GM23338 (cell line): ENCODE results near the gene GMPPB. TPM values are rescaled to one million over a fixed set of nuclear protein-coding genes. Genes with fewer than 3 reads are reported as not detected.

Experiments
- ATAC-seq: fragments of 200-7000 bp; cut with Tn5 transposase; 3 replicates; pipeline ENCODE4 v1.9.1; 2020
- DNase-seq: peaks from one replicate; pipeline ENCODE4 v3.0.0-alpha.2; 2015; ENCODE audit warnings: low spot score
- H2AFZ ChIP-seq: fragments of 200-600 bp; sonication (generic); 2 replicates; pipeline ENCODE4 v1.8.0; 2016; ENCODE audit warnings: antibody characterized with exemption, mild to moderate bottlenecking, moderate library complexity
- H3F3A ChIP-seq: fragments of 200-600 bp; sonication (generic); replicated peaks from 2 replicates; pipeline ENCODE4 v1.8.0; 2017; ENCODE audit warnings: antibody characterized with exemption, mixed run types, low read depth
- H3K27ac ChIP-seq: fragments of 200-600 bp; sonication (generic); 2 replicates; pipeline ENCODE4 v1.6.1; 2016; ENCODE audit warnings: low read depth
- H3K27me3 ChIP-seq: fragments of 200-600 bp; sonication (generic); 2 replicates; pipeline ENCODE4 v1.8.0; 2016; ENCODE audit warnings: mild to moderate bottlenecking, mixed run types, moderate library complexity; ENCODE audit not compliant: insufficient read depth
- H3K36me3 ChIP-seq: fragments of 200-600 bp; sonication (generic); 2 replicates; pipeline ENCODE4 v1.8.0; 2016; ENCODE audit warnings: mild to moderate bottlenecking; ENCODE audit not compliant: insufficient read depth
- H3K4me1 ChIP-seq: fragments of 200-600 bp; sonication (generic); 2 replicates; pipeline ENCODE4 v1.8.0; 2016; ENCODE audit warnings: mild to moderate bottlenecking, moderate library complexity; ENCODE audit not compliant: insufficient read depth
- H3K4me2 ChIP-seq: fragments of 200-600 bp; sonication (generic); 2 replicates; pipeline ENCODE4 v1.7.1; 2017; ENCODE audit warnings: mixed run types
- H3K4me3 ChIP-seq: fragments of 200-600 bp; sonication (generic); 2 replicates; pipeline ENCODE4 v1.6.1; 2016; ENCODE audit warnings: mixed run types
- H3K79me2 ChIP-seq: fragments of 200-600 bp; sonication (generic); replicated peaks from 2 replicates; pipeline ENCODE4 v1.8.0; 2017; ENCODE audit warnings: mild to moderate bottlenecking; ENCODE audit not compliant: insufficient read depth
- H3K9me2 ChIP-seq: fragments of 200-600 bp; sonication (generic); 2 replicates; pipeline ENCODE4 v1.8.0; 2017; ENCODE audit not compliant: insufficient read depth
- H4K20me1 ChIP-seq: fragments of 200-600 bp; sonication (generic); replicated peaks from 2 replicates; pipeline ENCODE4 v1.8.0; 2017; ENCODE audit warnings: mild to moderate bottlenecking; ENCODE audit not compliant: insufficient read depth
- H3K27ac Mint-ChIP-seq: 2 replicates; pipeline ENCODE4 v1.8.0; 2020; ENCODE audit warnings: inconsistent platforms, mild to moderate bottlenecking, moderate library complexity, mixed read lengths
- H3K27me3 Mint-ChIP-seq: 3 replicates; pipeline ENCODE4 v1.8.0; 2022; ENCODE audit warnings: low read depth, mild to moderate bottlenecking, moderate library complexity, mixed read lengths, inconsistent platforms; ENCODE audit not compliant: insufficient read depth, poor library complexity
- H3K36me3 Mint-ChIP-seq: 3 replicates; pipeline ENCODE4 v1.8.0; 2021; ENCODE audit warnings: low read depth, mild to moderate bottlenecking, inconsistent platforms, moderate library complexity, mixed read lengths
- H3K4me1 Mint-ChIP-seq: 3 replicates; pipeline ENCODE4 v1.8.0; 2020; ENCODE audit warnings: mild to moderate bottlenecking, inconsistent platforms, mixed read lengths
- H3K4me3 Mint-ChIP-seq: 3 replicates; pipeline ENCODE4 v1.8.0; 2021; ENCODE audit warnings: moderate library complexity, mild to moderate bottlenecking, inconsistent platforms, mixed read lengths
- H3K9me3 Mint-ChIP-seq: 3 replicates; pipeline ENCODE4 v1.8.0; 2020; ENCODE audit warnings: moderate library complexity, mild to moderate bottlenecking, inconsistent platforms, mixed read lengths
- EZH2 ChIP-seq: fragments of 200-600 bp; sonication (generic); IDR thresholded peaks from one replicate; pipeline ENCODE4 v1.8.0; 2017; ENCODE audit warnings: antibody characterized with exemption, mild to moderate bottlenecking, low read depth; ENCODE audit not compliant: unreplicated experiment
- EZH2phosphoT487 ChIP-seq: fragments of 200-600 bp; sonication (generic); IDR thresholded peaks from one replicate; pipeline ENCODE4 v1.8.1; 2018; ENCODE audit warnings: antibody characterized with exemption; ENCODE audit not compliant: unreplicated experiment
- NANOG ChIP-seq: IDR thresholded peaks from 2 replicates; pipeline ENCODE4 v1.6.1; 2016; ENCODE audit warnings: antibody characterized with exemption, borderline replicate concordance
- POLR2AphosphoS5 ChIP-seq: IDR thresholded peaks from 2 replicates; pipeline ENCODE4 v1.6.1; 2016; ENCODE audit warnings: antibody characterized with exemption, low read depth
- ZNF114 ChIP-seq: fragments of 250-450 bp; sonication (Bioruptor Pico); IDR thresholded peaks from 2 replicates; pipeline ENCODE4 v1.5.0; 2020; ENCODE audit warnings: mild to moderate bottlenecking, moderate library complexity
- polyA plus RNA-seq: library from polyadenylated mRNA; unstranded; fragments of >200 nt; fragmentation: Nextera tagmentation; extraction: Ambion mirVana; gene quantifications from 2 replicates; pipeline ENCODE4 v1.2.1, GENCODE V29; 2016
- total RNA-seq: library from RNA; depleted of rRNA; stranded (reverse); fragments of >200 nt; shearing (Covaris generic); gene quantifications from 2 replicates; pipeline ENCODE4 v1.2.3, GENCODE V29; 2014
- TF ChIP-seq, protein P1 (sequence below): IDR thresholded peaks from one replicate; pipeline ENCODE4 v1.6.1; 2018; ENCODE audit warnings: antibody characterized with exemption; ENCODE audit not compliant: unreplicated experiment
- TF ChIP-seq, protein P2 (sequence below), 2 experiments: fragments of 200-600 bp in 1 of 2; sonication (generic) in 1 of 2; conservative IDR thresholded peaks; 2 replicates each; pipeline versions ENCODE4 v1.5.1 to v1.6.1; 2016 to 2017; ENCODE audit warnings: antibody characterized with exemption in 2 of 2, low read depth in 2 of 2, mild to moderate bottlenecking in 2 of 2, moderate library complexity in 1 of 2
- TF ChIP-seq, protein P3 (sequence below): fragments of 250-450 bp; sonication (Bioruptor Pico); IDR thresholded peaks from 2 replicates; pipeline ENCODE4 v1.5.0; 2020; ENCODE audit warnings: mild to moderate bottlenecking, moderate library complexity

GMPPB gene
- total and polyA plus RNA-seq, 2 experiments from 2014 or later: 10.2 to 36.1 TPM

DNA sequence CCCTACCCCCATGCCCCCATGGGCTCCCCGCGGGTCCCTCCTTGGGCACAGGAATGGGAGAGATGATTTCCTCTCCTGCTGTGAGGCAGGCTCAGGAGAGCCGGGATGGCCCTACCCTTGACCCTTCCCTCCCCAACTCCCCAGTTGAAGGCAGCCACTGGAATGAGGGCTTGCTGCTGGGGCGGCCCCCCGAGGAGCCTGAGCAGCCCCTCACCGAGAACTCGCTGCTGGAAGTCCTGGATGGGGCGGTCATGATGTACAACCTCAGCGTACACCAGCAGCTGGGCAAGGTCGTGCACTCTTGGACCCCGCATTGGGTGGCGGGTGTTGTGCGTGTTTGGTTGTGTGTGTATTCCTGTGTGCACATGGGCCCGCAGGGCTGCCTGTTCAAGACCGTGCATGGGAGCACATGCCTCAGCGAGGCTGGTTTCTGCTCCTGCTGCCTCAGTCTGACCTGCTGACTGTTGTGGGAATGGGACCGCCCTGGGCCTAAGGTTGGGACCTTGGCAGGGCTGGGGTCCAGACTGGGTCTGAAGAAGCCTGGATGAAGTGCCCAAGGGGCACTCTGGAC, 18.3 kb downstream of the GMPPB start (continued):
- TF ChIP-seq, protein P1, sequence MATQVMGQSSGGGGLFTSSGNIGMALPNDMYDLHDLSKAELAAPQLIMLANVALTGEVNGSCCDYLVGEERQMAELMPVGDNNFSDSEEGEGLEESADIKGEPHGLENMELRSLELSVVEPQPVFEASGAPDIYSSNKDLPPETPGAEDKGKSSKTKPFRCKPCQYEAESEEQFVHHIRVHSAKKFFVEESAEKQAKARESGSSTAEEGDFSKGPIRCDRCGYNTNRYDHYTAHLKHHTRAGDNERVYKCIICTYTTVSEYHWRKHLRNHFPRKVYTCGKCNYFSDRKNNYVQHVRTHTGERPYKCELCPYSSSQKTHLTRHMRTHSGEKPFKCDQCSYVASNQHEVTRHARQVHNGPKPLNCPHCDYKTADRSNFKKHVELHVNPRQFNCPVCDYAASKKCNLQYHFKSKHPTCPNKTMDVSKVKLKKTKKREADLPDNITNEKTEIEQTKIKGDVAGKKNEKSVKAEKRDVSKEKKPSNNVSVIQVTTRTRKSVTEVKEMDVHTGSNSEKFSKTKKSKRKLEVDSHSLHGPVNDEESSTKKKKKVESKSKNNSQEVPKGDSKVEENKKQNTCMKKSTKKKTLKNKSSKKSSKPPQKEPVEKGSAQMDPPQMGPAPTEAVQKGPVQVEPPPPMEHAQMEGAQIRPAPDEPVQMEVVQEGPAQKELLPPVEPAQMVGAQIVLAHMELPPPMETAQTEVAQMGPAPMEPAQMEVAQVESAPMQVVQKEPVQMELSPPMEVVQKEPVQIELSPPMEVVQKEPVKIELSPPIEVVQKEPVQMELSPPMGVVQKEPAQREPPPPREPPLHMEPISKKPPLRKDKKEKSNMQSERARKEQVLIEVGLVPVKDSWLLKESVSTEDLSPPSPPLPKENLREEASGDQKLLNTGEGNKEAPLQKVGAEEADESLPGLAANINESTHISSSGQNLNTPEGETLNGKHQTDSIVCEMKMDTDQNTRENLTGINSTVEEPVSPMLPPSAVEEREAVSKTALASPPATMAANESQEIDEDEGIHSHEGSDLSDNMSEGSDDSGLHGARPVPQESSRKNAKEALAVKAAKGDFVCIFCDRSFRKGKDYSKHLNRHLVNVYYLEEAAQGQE: no peak
- TF ChIP-seq NANOG (no peak), POLR2AphosphoS5 (no peak), EZH2 (no peak)

DNA sequence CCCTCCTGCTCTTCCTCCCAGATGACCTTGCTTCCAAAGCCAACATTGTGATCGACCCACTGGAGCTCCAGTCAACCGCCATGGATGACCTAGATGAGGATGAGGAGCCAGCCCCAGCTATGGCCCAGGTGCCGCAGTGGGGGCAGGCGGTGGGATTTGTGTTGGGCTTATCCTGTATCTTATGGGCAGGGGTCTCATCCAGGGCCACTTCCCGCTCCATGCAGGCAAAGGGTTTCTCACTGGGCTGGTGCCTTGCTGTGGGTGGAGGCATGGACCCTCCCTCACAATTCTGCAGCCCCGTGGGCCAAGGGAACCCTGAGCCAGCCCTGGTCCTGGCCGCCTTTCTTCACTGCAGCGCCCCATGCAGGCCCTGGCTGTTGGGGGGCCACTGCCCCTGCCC, 19.1 kb downstream of the GMPPB start:
- H3K4me3 ChIP-seq: no peak overlapping the region
- H3K36me3 Mint-ChIP-seq: peaks cover 15% of the 10 kb centered on the region
- H2AFZ ChIP-seq: no peak overlapping the region
- peaks cover 24% of the 10 kb centered on the region for H3K27me3 Mint-ChIP-seq
- no peak overlapping the region for H3K27ac ChIP-seq
- no peaks in the 10 kb centered on the region for H3K36me3 ChIP-seq
- H3K4me1 ChIP-seq: no peaks in the 10 kb centered on the region
- DNase-seq: no peak
- no peak for TF ChIP-seq NANOG
- no peaks in the 10 kb centered on the region for H3K9me3 Mint-ChIP-seq
- H3K4me2 ChIP-seq: no peak overlapping the region
- peaks cover 6% of the 10 kb centered on the region for H4K20me1 ChIP-seq
- H3K9me2 ChIP-seq: no peaks in the 10 kb centered on the region
- no peak overlapping the region for H3K4me3 Mint-ChIP-seq
- H3K27ac Mint-ChIP-seq: no peak overlapping the region
- H3K27me3 ChIP-seq: no peaks in the 10 kb centered on the region
- no peak for ATAC-seq
- peaks cover 18% of the 10 kb centered on the region for H3K4me1 Mint-ChIP-seq
- H3F3A ChIP-seq: no peaks in the 10 kb centered on the region; the same call in 1 of the 2 replicates
- no peaks in the 10 kb centered on the region for H3K79me2 ChIP-seq

DNA sequence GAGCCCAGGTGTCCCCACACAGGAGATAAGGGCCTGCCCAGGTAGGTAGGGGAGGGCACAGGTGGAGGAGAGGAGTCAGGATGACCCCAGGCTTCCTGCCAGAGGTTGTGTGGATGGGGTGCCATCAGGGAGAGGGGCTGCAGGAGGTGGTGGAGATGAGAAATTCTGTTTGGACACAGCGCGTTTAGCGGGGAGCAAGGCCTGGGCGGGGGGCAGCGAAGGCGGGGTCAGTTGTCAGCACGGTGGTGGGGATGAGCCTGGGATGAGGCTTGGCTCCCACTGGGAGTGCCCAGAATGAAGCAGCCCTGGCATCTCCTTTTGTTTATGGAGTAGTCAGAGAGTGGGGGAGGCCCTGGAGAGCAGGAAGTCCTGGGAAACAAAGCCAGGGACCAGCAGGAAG, 19.8 kb downstream of the GMPPB start:
- ATAC-seq: no peak
- Histone ChIP-seq H3K36me3 (no peaks in the 10 kb centered on the region), H3K4me2 (no peak overlapping the region), H3K27me3 (no peaks in the 10 kb centered on the region), H4K20me1 (peaks cover 5% of the 10 kb centered on the region; the same call in 1 of the 2 replicates), H3K9me2 (no peaks in the 10 kb centered on the region), H3F3A (no peaks in the 10 kb centered on the region; the same call in 1 of the 2 replicates), H3K27ac (no peak overlapping the region), H3K79me2 (no peaks in the 10 kb centered on the region), H3K4me3 (no peak overlapping the region), H3K4me1 (no peaks in the 10 kb centered on the region), H2AFZ (no peak overlapping the region)
- Mint-ChIP-seq H3K27ac (no peak overlapping the region), H3K4me1 (peaks cover 18% of the 10 kb centered on the region), H3K36me3 (peaks cover 15% of the 10 kb centered on the region), H3K9me3 (no peaks in the 10 kb centered on the region), H3K27me3 (peaks cover 24% of the 10 kb centered on the region), H3K4me3 (no peak overlapping the region; the same call in 2 of the 3 replicates)
- DNase-seq: no peak
- TF ChIP-seq EZH2: no peak
- TF ChIP-seq, protein P2, sequence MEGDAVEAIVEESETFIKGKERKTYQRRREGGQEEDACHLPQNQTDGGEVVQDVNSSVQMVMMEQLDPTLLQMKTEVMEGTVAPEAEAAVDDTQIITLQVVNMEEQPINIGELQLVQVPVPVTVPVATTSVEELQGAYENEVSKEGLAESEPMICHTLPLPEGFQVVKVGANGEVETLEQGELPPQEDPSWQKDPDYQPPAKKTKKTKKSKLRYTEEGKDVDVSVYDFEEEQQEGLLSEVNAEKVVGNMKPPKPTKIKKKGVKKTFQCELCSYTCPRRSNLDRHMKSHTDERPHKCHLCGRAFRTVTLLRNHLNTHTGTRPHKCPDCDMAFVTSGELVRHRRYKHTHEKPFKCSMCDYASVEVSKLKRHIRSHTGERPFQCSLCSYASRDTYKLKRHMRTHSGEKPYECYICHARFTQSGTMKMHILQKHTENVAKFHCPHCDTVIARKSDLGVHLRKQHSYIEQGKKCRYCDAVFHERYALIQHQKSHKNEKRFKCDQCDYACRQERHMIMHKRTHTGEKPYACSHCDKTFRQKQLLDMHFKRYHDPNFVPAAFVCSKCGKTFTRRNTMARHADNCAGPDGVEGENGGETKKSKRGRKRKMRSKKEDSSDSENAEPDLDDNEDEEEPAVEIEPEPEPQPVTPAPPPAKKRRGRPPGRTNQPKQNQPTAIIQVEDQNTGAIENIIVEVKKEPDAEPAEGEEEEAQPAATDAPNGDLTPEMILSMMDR (conservative IDR thresholded peaks at IDR 0.05; ENCODE audit: low read depth in 2 of 2): no peak
- no peak for TF ChIP-seq EZH2phosphoT487
- TF ChIP-seq, protein P3, sequence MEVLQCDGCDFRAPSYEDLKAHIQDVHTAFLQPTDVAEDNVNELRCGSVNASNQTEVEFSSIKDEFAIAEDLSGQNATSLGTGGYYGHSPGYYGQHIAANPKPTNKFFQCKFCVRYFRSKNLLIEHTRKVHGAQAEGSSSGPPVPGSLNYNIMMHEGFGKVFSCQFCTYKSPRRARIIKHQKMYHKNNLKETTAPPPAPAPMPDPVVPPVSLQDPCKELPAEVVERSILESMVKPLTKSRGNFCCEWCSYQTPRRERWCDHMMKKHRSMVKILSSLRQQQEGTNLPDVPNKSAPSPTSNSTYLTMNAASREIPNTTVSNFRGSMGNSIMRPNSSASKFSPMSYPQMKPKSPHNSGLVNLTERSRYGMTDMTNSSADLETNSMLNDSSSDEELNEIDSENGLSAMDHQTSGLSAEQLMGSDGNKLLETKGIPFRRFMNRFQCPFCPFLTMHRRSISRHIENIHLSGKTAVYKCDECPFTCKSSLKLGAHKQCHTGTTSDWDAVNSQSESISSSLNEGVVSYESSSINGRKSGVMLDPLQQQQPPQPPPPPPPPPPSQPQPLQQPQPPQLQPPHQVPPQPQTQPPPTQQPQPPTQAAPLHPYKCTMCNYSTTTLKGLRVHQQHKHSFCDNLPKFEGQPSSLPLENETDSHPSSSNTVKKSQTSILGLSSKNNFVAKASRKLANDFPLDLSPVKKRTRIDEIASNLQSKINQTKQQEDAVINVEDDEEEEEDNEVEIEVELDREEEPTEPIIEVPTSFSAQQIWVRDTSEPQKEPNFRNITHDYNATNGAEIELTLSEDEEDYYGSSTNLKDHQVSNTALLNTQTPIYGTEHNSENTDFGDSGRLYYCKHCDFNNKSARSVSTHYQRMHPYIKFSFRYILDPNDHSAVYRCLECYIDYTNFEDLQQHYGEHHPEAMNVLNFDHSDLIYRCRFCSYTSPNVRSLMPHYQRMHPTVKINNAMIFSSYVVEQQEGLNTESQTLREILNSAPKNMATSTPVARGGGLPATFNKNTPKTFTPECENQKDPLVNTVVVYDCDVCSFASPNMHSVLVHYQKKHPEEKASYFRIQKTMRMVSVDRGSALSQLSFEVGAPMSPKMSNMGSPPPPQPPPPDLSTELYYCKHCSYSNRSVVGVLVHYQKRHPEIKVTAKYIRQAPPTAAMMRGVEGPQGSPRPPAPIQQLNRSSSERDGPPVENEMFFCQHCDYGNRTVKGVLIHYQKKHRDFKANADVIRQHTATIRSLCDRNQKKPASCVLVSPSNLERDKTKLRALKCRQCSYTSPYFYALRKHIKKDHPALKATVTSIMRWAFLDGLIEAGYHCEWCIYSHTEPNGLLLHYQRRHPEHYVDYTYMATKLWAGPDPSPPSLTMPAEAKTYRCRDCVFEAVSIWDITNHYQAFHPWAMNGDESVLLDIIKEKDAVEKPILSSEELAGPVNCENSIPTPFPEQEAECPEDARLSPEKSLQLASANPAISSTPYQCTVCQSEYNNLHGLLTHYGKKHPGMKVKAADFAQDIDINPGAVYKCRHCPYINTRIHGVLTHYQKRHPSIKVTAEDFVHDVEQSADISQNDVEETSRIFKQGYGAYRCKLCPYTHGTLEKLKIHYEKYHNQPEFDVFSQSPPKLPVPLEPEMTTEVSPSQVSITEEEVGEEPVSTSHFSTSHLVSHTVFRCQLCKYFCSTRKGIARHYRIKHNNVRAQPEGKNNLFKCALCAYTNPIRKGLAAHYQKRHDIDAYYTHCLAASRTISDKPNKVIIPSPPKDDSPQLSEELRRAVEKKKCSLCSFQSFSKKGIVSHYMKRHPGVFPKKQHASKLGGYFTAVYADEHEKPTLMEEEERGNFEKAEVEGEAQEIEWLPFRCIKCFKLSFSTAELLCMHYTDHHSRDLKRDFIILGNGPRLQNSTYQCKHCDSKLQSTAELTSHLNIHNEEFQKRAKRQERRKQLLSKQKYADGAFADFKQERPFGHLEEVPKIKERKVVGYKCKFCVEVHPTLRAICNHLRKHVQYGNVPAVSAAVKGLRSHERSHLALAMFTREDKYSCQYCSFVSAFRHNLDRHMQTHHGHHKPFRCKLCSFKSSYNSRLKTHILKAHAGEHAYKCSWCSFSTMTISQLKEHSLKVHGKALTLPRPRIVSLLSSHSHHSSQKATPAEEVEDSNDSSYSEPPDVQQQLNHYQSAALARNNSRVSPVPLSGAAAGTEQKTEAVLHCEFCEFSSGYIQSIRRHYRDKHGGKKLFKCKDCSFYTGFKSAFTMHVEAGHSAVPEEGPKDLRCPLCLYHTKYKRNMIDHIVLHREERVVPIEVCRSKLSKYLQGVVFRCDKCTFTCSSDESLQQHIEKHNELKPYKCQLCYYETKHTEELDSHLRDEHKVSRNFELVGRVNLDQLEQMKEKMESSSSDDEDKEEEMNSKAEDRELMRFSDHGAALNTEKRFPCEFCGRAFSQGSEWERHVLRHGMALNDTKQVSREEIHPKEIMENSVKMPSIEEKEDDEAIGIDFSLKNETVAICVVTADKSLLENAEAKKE (CRISPR knock-in tag): no peak
- no peak for TF ChIP-seq POLR2AphosphoS5
- no peak for TF ChIP-seq ZNF114 (CRISPR knock-in tag)
